ENCODE results near the gene RNF169. TPM values are rescaled to one million over a fixed set of nuclear protein-coding genes. Genes with fewer than 3 reads are reported as not detected.

The RNF169 gene
- total and polyA plus RNA-seq, 9 of the 15 experiments (the other 6 are each of a cell fraction or from before 2014, with no cell fraction given), result 0.68 to 18.1 (median 10.1) TPM

DNA sequence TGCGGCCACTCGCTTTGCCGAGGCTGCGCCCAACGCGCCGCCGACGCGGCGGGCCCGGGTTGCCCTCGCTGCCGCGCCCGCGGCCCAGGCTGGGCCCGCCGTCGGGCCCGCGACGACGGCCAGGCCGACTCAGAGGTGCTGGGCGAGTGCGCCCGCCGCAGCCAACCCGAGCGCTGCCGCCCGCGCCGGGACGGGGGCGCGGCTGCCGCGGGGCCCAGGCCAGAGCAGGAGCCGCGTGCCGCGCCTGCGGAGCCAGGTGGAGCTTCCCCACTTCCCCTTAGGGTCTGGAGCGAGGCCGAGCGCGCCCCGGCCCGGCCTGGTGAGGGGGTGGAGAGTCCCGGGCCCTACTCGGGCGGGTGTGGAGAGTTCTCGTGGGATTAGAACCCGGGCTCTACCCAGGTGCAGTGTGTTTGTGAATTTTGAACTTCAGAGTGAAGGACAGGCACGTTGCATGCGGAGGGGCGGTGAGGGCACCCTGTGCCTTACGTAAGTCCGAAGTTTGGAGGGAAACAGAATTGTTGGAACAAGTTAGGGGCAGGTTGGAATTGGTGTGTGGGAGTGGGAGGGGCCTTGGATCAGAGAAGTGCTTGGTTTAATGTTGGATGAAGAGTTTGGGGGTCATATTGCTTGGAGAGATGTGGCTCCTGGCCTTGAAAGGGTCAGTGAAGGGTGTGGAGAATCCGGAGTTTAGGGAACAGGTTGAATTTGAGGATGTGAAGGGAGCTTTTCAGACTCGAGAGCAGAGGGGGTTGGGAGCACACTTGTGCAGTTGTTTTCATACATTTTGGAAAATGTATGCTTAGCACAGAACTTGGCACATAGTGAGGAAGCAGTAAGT, 697 bp downstream of the RNF169 start (continued):
- TF ChIP-seq, protein P1, sequence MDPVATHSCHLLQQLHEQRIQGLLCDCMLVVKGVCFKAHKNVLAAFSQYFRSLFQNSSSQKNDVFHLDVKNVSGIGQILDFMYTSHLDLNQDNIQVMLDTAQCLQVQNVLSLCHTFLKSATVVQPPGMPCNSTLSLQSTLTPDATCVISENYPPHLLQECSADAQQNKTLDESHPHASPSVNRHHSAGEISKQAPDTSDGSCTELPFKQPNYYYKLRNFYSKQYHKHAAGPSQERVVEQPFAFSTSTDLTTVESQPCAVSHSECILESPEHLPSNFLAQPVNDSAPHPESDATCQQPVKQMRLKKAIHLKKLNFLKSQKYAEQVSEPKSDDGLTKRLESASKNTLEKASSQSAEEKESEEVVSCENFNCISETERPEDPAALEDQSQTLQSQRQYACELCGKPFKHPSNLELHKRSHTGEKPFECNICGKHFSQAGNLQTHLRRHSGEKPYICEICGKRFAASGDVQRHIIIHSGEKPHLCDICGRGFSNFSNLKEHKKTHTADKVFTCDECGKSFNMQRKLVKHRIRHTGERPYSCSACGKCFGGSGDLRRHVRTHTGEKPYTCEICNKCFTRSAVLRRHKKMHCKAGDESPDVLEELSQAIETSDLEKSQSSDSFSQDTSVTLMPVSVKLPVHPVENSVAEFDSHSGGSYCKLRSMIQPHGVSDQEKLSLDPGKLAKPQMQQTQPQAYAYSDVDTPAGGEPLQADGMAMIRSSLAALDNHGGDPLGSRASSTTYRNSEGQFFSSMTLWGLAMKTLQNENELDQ (CRISPR knock-in tag; IDR thresholded peaks at IDR 0.05; ENCODE audit: borderline replicate concordance), result no peak
- TF ChIP-seq ZNF766 (CRISPR knock-in tag; conservative IDR thresholded peaks at IDR 0.05), result no peak
- TF ChIP-seq, protein P2, sequence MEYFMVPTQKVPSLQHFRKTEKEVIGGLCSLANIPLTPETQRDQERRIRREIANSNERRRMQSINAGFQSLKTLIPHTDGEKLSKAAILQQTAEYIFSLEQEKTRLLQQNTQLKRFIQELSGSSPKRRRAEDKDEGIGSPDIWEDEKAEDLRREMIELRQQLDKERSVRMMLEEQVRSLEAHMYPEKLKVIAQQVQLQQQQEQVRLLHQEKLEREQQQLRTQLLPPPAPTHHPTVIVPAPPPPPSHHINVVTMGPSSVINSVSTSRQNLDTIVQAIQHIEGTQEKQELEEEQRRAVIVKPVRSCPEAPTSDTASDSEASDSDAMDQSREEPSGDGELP (CRISPR knock-in tag; IDR thresholded peaks at IDR 0.05; ENCODE audit: borderline replicate concordance), result no peak; the same call in 1 of the 2 replicates
- no peak for TF ChIP-seq GATA2 (CRISPR knock-in tag; IDR thresholded peaks at IDR 0.05)
- no peak for TF ChIP-seq PURB (CRISPR knock-in tag; IDR thresholded peaks at IDR 0.05; ENCODE audit: low read depth)
- TF ChIP-seq ZNF143 (CRISPR knock-in tag; IDR thresholded peaks at IDR 0.05), result no peak
- TF ChIP-seq, protein P3, sequence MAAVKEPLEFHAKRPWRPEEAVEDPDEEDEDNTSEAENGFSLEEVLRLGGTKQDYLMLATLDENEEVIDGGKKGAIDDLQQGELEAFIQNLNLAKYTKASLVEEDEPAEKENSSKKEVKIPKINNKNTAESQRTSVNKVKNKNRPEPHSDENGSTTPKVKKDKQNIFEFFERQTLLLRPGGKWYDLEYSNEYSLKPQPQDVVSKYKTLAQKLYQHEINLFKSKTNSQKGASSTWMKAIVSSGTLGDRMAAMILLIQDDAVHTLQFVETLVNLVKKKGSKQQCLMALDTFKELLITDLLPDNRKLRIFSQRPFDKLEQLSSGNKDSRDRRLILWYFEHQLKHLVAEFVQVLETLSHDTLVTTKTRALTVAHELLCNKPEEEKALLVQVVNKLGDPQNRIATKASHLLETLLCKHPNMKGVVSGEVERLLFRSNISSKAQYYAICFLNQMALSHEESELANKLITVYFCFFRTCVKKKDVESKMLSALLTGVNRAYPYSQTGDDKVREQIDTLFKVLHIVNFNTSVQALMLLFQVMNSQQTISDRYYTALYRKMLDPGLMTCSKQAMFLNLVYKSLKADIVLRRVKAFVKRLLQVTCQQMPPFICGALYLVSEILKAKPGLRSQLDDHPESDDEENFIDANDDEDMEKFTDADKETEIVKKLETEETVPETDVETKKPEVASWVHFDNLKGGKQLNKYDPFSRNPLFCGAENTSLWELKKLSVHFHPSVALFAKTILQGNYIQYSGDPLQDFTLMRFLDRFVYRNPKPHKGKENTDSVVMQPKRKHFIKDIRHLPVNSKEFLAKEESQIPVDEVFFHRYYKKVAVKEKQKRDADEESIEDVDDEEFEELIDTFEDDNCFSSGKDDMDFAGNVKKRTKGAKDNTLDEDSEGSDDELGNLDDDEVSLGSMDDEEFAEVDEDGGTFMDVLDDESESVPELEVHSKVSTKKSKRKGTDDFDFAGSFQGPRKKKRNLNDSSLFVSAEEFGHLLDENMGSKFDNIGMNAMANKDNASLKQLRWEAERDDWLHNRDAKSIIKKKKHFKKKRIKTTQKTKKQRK (IDR thresholded peaks at IDR 0.05; ENCODE audit: borderline replicate concordance, low read depth, low read length), result no peak
- no peak for TF ChIP-seq STAT5B (CRISPR knock-in tag; IDR thresholded peaks at IDR 0.05)
- TF ChIP-seq ZNF324 (CRISPR knock-in tag; IDR thresholded peaks at IDR 0.05), result no peak
- TF ChIP-seq, protein P4, sequence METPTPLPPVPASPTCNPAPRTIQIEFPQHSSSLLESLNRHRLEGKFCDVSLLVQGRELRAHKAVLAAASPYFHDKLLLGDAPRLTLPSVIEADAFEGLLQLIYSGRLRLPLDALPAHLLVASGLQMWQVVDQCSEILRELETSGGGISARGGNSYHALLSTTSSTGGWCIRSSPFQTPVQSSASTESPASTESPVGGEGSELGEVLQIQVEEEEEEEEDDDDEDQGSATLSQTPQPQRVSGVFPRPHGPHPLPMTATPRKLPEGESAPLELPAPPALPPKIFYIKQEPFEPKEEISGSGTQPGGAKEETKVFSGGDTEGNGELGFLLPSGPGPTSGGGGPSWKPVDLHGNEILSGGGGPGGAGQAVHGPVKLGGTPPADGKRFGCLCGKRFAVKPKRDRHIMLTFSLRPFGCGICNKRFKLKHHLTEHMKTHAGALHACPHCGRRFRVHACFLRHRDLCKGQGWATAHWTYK (CRISPR knock-in tag; IDR thresholded peaks at IDR 0.05), result 0 out of 2 replicates have a peak, but pooled peaks have one; percentile 5
- peak; percentile 91 for TF ChIP-seq SPI1 (IDR thresholded peaks at IDR 0.05; ENCODE audit: borderline replicate concordance, low read depth, low read length)
- TF ChIP-seq SMARCE1 (IDR thresholded peaks at IDR 0.05), result 0 out of 2 replicates have a peak, but pooled peaks have one; percentile 38
- TF ChIP-seq MYBL2 (IDR thresholded peaks at IDR 0.05; ENCODE audit: low read depth), result no peak
- TF ChIP-seq MYBL2 (CRISPR knock-in tag; IDR thresholded peaks at IDR 0.05; ENCODE audit: borderline replicate concordance), result no peak
- TF ChIP-seq ZBTB7A (IDR thresholded peaks at IDR 0.05; ENCODE audit: borderline replicate concordance, control insufficient read depth, low read depth, low read length), result no peak
- TF ChIP-seq NFXL1 (CRISPR knock-in tag; IDR thresholded peaks at IDR 0.05), result no peak
- no peak for TF ChIP-seq YBX1 (IDR thresholded peaks at IDR 0.05)

Measured in K562 (cell line).